Parathyroid adenoma (tissue), 2 donors: Measurements from ENCODE around the gene NPR1.

Experiments used
- H2AFZ ChIP-seq: fragments of 300-600 bp; sonication (generic); one replicate; pipeline ENCODE4 v1.7.0; 2017; ENCODE audit warnings: antibody characterized with exemption, mild to moderate bottlenecking
- H3K27ac ChIP-seq: fragments of 300-600 bp; sonication (generic); one replicate; pipeline ENCODE4 v1.7.0; 2017
- H3K27me3 ChIP-seq: fragments of 300-600 bp; sonication (generic); one replicate; pipeline ENCODE4 v1.7.0; 2017; ENCODE audit warnings: low read length; ENCODE audit not compliant: control insufficient read depth, insufficient read depth
- H3K36me3 ChIP-seq: fragments of 300-600 bp; sonication (generic); one replicate; pipeline ENCODE4 v1.7.0; 2017; ENCODE audit warnings: low read length; ENCODE audit not compliant: control insufficient read depth, insufficient read depth
- H3K4me1 ChIP-seq: fragments of 300-600 bp; sonication (generic); one replicate; pipeline ENCODE4 v1.7.0; 2017; ENCODE audit warnings: control low read depth
- H3K4me2 ChIP-seq: fragments of 300-600 bp; sonication (generic); one replicate; pipeline ENCODE4 v1.7.0; 2017; ENCODE audit warnings: low read length
- H3K4me3 ChIP-seq: fragments of 300-600 bp; sonication (generic); one replicate; pipeline ENCODE4 v1.7.0; 2017; ENCODE audit warnings: low read depth, low read length
- H3K79me2 ChIP-seq: fragments of 300-600 bp; sonication (generic); one replicate; pipeline ENCODE4 v1.7.0; 2017; ENCODE audit warnings: control low read depth
- H3K9ac ChIP-seq: fragments of 300-600 bp; sonication (generic); one replicate; pipeline ENCODE4 v1.7.0; 2017; ENCODE audit warnings: mild to moderate bottlenecking
- H3K9me3 ChIP-seq: fragments of 300-600 bp; sonication (generic); one replicate; pipeline ENCODE4 v1.7.0; 2017; ENCODE audit warnings: low read length; ENCODE audit not compliant: control insufficient read depth
- CTCF ChIP-seq: fragments of 300-600 bp; sonication (generic); IDR thresholded peaks from one replicate; pipeline ENCODE4 v1.7.0; 2017; ENCODE audit warnings: antibody characterized with exemption, mild to moderate bottlenecking
- donor health status: primary hyperparathyroidism.

NPR1 gene

GRCh38 chr1:153698020-153698922 is 19.8 kb downstream of the NPR1 start:
- no peak overlapping the region for H3K4me3 ChIP-seq
- peak overlapping the region; percentile 80 for H3K27ac ChIP-seq
- no peaks in the 10 kb centered on the region for H3K27me3 ChIP-seq
- no peaks in the 10 kb centered on the region for H3K79me2 ChIP-seq
- no peak for TF ChIP-seq CTCF
- no peaks in the 10 kb centered on the region for H3K4me1 ChIP-seq
- H3K9me3 ChIP-seq = no peaks in the 10 kb centered on the region
- no peaks in the 10 kb centered on the region for H3K36me3 ChIP-seq
- no peak overlapping the region for H3K9ac ChIP-seq
- H3K4me2 ChIP-seq = no peak overlapping the region
- H2AFZ ChIP-seq = peak overlapping the region; percentile 38

GRCh38 chr1:153698923-153699714 is 20.6 kb downstream of the NPR1 start:
- no peak overlapping the region for H3K4me2 ChIP-seq
- H3K27me3 ChIP-seq = no peaks in the 10 kb centered on the region
- H2AFZ ChIP-seq = no peak overlapping the region
- no peak overlapping the region for H3K9ac ChIP-seq
- no peak for TF ChIP-seq CTCF
- H3K4me1 ChIP-seq = no peaks in the 10 kb centered on the region
- H3K27ac ChIP-seq = no peak overlapping the region
- no peak overlapping the region for H3K4me3 ChIP-seq
- no peaks in the 10 kb centered on the region for H3K9me3 ChIP-seq
- no peaks in the 10 kb centered on the region for H3K79me2 ChIP-seq
- no peaks in the 10 kb centered on the region for H3K36me3 ChIP-seq

GRCh38 chr1:153699768-153700167 is 21.3 kb downstream of the NPR1 start:
- no peak overlapping the region for H3K27ac ChIP-seq

GRCh38 chr1:153705484-153705883 is 27.0 kb downstream of the NPR1 start:
- no peak overlapping the region for H3K9ac ChIP-seq
- H3K4me1 ChIP-seq = no peaks in the 10 kb centered on the region
- no peak overlapping the region for H3K4me3 ChIP-seq
- H3K79me2 ChIP-seq = no peaks in the 10 kb centered on the region
- TF ChIP-seq CTCF = no peak
- no peak overlapping the region for H3K27ac ChIP-seq
- H3K36me3 ChIP-seq = no peaks in the 10 kb centered on the region
- H3K4me2 ChIP-seq = no peak overlapping the region
- no peaks in the 10 kb centered on the region for H3K27me3 ChIP-seq
- no peak overlapping the region for H2AFZ ChIP-seq
- H3K9me3 ChIP-seq = no peaks in the 10 kb centered on the region

More at GRCh38 chr1:153699768-153700167, 21.3 kb downstream of the NPR1 start:
- Histone ChIP-seq H3K4me1 (no peaks in the 10 kb centered on the region), H3K9ac (no peak overlapping the region), H3K27me3 (no peaks in the 10 kb centered on the region), H3K36me3 (no peaks in the 10 kb centered on the region), H3K4me3 (no peak overlapping the region), H3K9me3 (no peaks in the 10 kb centered on the region), H2AFZ (no peak overlapping the region), H3K79me2 (no peaks in the 10 kb centered on the region), H3K4me2 (no peak overlapping the region)
- no peak for TF ChIP-seq CTCF
